OCI-LY1 (cell line): ENCODE data around the gene TMEM89.

ENCODE experiments used
- H2AFZ ChIP-seq: fragments of 200-600 bp; sonication (generic), shearing (Covaris generic); 2 replicates; pipeline ENCODE4 v1.6.0; 2014; ENCODE audit warnings: antibody characterized with exemption, mild to moderate bottlenecking, low read length
- H3F3A ChIP-seq: fragments of 200-600 bp; sonication (generic), shearing (Covaris generic); 2 replicates; pipeline ENCODE4 v1.6.0; 2014; ENCODE audit warnings: mild to moderate bottlenecking, antibody characterized with exemption, low read length, moderate library complexity; ENCODE audit not compliant: insufficient read depth
- H3K27ac ChIP-seq: fragments of 200-600 bp; sonication (generic); 2 replicates; pipeline ENCODE4 v1.5.1; 2014; ENCODE audit warnings: low read length, mixed run types, mild to moderate bottlenecking, low read depth; ENCODE audit not compliant: poor library complexity, severe bottlenecking
- H3K27me3 ChIP-seq: fragments of 200-600 bp; sonication (generic); 2 replicates; pipeline ENCODE4 v1.6.0; 2014; ENCODE audit warnings: antibody characterized with exemption, mild to moderate bottlenecking, low read length, moderate library complexity; ENCODE audit not compliant: insufficient read depth
- H3K36me3 ChIP-seq: fragments of 200-600 bp; sonication (generic); 2 replicates; pipeline ENCODE4 v1.6.1; 2014; ENCODE audit warnings: mild to moderate bottlenecking, antibody characterized with exemption, low read length, moderate library complexity, mixed read lengths; ENCODE audit not compliant: insufficient read depth
- H3K4me1 ChIP-seq: fragments of 200-600 bp; sonication (generic); 2 replicates; pipeline ENCODE4 v1.5.1; 2014; ENCODE audit warnings: mild to moderate bottlenecking, low read length, moderate library complexity; ENCODE audit not compliant: insufficient read depth, severe bottlenecking
- H3K4me2 ChIP-seq: fragments of 200-600 bp; sonication (generic), shearing (Covaris generic); 2 replicates; pipeline ENCODE4 v1.6.1; 2014; ENCODE audit warnings: low read length
- H3K4me3 ChIP-seq: fragments of 200-600 bp; sonication (generic); 2 replicates; pipeline ENCODE4 v1.5.1; 2014; ENCODE audit warnings: low read length, low read depth, mild to moderate bottlenecking, mixed read lengths; ENCODE audit not compliant: poor library complexity, severe bottlenecking
- H3K79me2 ChIP-seq: fragments of 200-600 bp; shearing (Covaris generic); 2 replicates; pipeline ENCODE4 v1.6.1; 2016; ENCODE audit warnings: mixed run types, low read length, mixed read lengths; ENCODE audit not compliant: insufficient read depth
- H3K9ac ChIP-seq: fragments of 200-600 bp; sonication (generic), shearing (Covaris generic); 2 replicates; pipeline ENCODE4 v1.6.1; 2014; ENCODE audit warnings: mild to moderate bottlenecking, low read length, mixed read lengths
- H3K9me2 ChIP-seq: fragments of 200-600 bp; sonication (generic), shearing (Covaris generic); 2 replicates; pipeline ENCODE4 v1.6.1; 2014; ENCODE audit warnings: low read depth, mild to moderate bottlenecking, low read length, mixed read lengths
- H3K9me3 ChIP-seq: fragments of 200-600 bp; shearing (Covaris generic); 2 replicates; pipeline ENCODE4 v1.6.1; 2014; ENCODE audit warnings: low read length, mixed read lengths
- H4K20me1 ChIP-seq: fragments of 200-600 bp; sonication (generic), shearing (Covaris generic); 2 replicates; pipeline ENCODE4 v1.6.0; 2016; ENCODE audit warnings: mild to moderate bottlenecking, low read length; ENCODE audit not compliant: insufficient read depth
- CTCF ChIP-seq: fragments of 200-600 bp; sonication (generic), shearing (Covaris generic); IDR thresholded peaks from 2 replicates; pipeline ENCODE4 v1.5.1; 2017; ENCODE audit warnings: mild to moderate bottlenecking, antibody characterized with exemption, low read length, moderate library complexity, mixed read lengths
- EZH2 ChIP-seq: fragments of 200-600 bp; sonication (generic), shearing (Covaris generic); IDR thresholded peaks from 2 replicates; pipeline ENCODE4 v1.8.0; 2017; ENCODE audit warnings: borderline replicate concordance, mixed run types, mild to moderate bottlenecking, antibody characterized with exemption, low read length, moderate library complexity, mixed read lengths

The TMEM89 gene

GRCh38 chr3:48585411-48585810, 36.2 kb downstream of the TMEM89 start:
- no peak for TF ChIP-seq CTCF
- TF ChIP-seq EZH2: no peak
- H3K27ac ChIP-seq: no peak overlapping the region
- no peaks in the 10 kb centered on the region for H3K4me1 ChIP-seq
- H3F3A ChIP-seq: no peaks in the 10 kb centered on the region
- no peaks in the 10 kb centered on the region for H3K36me3 ChIP-seq
- H3K4me2 ChIP-seq: no peak overlapping the region
- H3K9ac ChIP-seq: no peak overlapping the region
- H3K9me3 ChIP-seq: no peaks in the 10 kb centered on the region
- H4K20me1 ChIP-seq: no peaks in the 10 kb centered on the region
- H3K27me3 ChIP-seq: peaks cover 7% of the 10 kb centered on the region; the same call in 1 of the 2 replicates
- H3K79me2 ChIP-seq: no peaks in the 10 kb centered on the region
- H3K4me3 ChIP-seq: no peak overlapping the region
- no peak overlapping the region for H2AFZ ChIP-seq
- no peaks in the 10 kb centered on the region for H3K9me2 ChIP-seq

DNA sequence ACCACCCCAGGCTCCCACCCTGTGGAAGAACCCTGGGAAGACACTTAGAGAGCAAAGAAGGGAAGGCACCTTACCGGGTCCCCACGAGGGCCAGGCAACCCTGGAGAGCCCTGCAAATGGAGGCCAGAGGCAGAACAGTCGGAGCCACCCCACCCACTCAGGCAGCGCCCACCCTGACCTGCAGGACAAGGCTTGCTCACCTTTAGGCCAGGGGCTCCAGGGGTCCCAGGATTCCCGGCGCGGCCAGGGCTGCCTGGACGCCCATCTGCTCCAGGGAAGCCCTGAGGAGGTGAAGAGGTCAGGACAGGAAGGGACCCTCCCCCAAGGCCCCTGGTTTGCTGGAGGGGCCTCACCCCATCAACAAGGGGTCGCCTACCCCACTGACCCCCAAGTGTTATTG, 36.7 kb downstream of the TMEM89 start:
- Histone ChIP-seq H3K36me3 (no peaks in the 10 kb centered on the region), H2AFZ (no peak overlapping the region), H3K27me3 (peaks cover 7% of the 10 kb centered on the region; the same call in 1 of the 2 replicates), H3K9me2 (no peaks in the 10 kb centered on the region), H3K9ac (no peak overlapping the region), H3K9me3 (no peaks in the 10 kb centered on the region), H3K4me3 (no peak overlapping the region), H3K27ac (no peak overlapping the region), H4K20me1 (no peaks in the 10 kb centered on the region), H3F3A (no peaks in the 10 kb centered on the region), H3K4me2 (no peak overlapping the region), H3K4me1 (no peaks in the 10 kb centered on the region), H3K79me2 (no peaks in the 10 kb centered on the region)
- TF ChIP-seq EZH2 (no peak), CTCF (no peak)

GRCh38 chr3:48581621-48582481, 39.7 kb downstream of the TMEM89 start:
- Histone ChIP-seq H3K9me3 (no peaks in the 10 kb centered on the region), H3K79me2 (no peaks in the 10 kb centered on the region), H2AFZ (no peak overlapping the region), H3K4me1 (no peaks in the 10 kb centered on the region), H3K27me3 (peaks cover 7% of the 10 kb centered on the region; the same call in 1 of the 2 replicates), H3K4me2 (no peak overlapping the region), H3K9ac (no peak overlapping the region), H3F3A (no peaks in the 10 kb centered on the region), H3K4me3 (no peak overlapping the region), H3K9me2 (no peaks in the 10 kb centered on the region), H3K27ac (no peak overlapping the region), H3K36me3 (no peaks in the 10 kb centered on the region), H4K20me1 (no peaks in the 10 kb centered on the region)
- TF ChIP-seq CTCF (peak; percentile 10; the same call in 1 of the 2 replicates), EZH2 (no peak)
